ENCODE results near the gene TSPAN9.

DNA sequence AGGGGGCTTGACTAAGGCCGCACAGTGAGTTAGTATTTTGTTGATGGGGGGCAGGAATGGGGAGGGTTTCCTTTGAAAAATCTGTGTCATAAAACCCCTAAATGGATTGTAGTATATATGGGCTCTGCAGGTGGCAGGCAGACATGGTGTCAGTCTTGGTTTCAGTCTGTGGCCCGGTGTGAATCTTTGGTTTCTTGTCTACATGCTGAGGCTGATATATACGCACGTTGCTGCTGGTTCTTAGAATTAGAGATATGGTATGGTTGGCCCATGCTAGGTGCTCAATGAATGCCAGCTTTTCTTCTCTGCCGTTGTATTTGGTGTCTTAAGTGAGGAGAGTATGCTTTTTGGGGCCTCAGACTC is 73.1 kb downstream of the TSPAN9 start:
- TF ChIP-seq, protein P1, sequence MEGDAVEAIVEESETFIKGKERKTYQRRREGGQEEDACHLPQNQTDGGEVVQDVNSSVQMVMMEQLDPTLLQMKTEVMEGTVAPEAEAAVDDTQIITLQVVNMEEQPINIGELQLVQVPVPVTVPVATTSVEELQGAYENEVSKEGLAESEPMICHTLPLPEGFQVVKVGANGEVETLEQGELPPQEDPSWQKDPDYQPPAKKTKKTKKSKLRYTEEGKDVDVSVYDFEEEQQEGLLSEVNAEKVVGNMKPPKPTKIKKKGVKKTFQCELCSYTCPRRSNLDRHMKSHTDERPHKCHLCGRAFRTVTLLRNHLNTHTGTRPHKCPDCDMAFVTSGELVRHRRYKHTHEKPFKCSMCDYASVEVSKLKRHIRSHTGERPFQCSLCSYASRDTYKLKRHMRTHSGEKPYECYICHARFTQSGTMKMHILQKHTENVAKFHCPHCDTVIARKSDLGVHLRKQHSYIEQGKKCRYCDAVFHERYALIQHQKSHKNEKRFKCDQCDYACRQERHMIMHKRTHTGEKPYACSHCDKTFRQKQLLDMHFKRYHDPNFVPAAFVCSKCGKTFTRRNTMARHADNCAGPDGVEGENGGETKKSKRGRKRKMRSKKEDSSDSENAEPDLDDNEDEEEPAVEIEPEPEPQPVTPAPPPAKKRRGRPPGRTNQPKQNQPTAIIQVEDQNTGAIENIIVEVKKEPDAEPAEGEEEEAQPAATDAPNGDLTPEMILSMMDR (conservative IDR thresholded peaks at IDR 0.05): no peak
- TF ChIP-seq EZH2 (IDR thresholded peaks at IDR 0.05; ENCODE audit: low read depth): no peak
